Stimulated activated CD8-positive, alpha-beta memory T cell treated with anti-CD3 and anti-CD28 coated beads, Interleukin-7, amount 100 ng/mL, for 48 hours (primary cell): Measurements from ENCODE around the gene ANGPTL1.

Experiments used
- DNase-seq, 2 donors: peaks; one replicate each; pipeline ENCODE4 v3.0.0-alpha.2; 2020; ENCODE audit warnings: low read depth in 1 of 2; ENCODE audit errors: extremely low read depth in 1 of 2

ANGPTL1 gene, protein sequence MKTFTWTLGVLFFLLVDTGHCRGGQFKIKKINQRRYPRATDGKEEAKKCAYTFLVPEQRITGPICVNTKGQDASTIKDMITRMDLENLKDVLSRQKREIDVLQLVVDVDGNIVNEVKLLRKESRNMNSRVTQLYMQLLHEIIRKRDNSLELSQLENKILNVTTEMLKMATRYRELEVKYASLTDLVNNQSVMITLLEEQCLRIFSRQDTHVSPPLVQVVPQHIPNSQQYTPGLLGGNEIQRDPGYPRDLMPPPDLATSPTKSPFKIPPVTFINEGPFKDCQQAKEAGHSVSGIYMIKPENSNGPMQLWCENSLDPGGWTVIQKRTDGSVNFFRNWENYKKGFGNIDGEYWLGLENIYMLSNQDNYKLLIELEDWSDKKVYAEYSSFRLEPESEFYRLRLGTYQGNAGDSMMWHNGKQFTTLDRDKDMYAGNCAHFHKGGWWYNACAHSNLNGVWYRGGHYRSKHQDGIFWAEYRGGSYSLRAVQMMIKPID

DNA sequence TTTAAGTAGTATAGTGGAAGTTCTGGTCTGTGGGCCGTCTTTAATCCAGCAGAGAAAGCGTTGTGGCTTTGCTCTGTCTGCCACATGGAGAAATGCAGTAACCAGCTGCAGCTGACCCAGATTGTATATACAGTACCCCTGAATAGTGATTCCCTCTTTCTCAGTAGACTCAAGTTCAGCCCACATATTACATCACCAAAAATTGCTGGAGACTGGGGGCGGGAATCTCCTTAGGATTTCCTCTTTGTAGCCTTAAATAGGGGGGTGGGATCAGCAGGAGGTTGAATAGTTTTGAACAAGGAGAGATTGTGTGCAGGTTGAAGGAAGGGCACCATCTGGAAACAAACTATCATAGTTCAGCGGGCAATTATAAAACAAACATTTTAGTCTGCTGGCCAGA, at the start of gene ANGPTL1:
ANGPTL1 (minus strand) TSS at position 134 of the 400 bp plus-strand sequence. CDS start 5,301 bp downstream, outside the sequence.
- DNase-seq: no peak

- DNase-seq: no peak
Observed at GRCh38 chr1:178919581-178919980, 48.7 kb upstream of the ANGPTL1 start.

DNA sequence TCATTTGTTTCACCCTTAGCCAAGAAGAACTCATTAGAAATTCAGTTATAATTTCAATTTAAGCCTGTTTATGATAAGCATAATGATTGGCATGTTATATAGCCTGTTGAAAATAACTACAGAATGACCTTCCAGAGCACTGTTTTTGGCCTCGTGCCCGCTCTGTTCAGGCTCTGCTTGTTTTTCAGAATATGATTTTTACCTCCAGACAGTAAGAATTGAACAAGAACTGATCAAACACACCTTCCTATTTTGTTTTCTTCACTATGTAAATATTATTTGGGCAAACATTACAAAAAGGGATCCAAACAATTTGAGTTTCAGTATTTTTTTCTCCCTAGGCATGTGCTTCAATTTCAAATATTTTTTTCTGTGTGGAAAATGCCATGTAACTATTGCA, 48.1 kb upstream of the ANGPTL1 start:
- no peak for DNase-seq

DNA sequence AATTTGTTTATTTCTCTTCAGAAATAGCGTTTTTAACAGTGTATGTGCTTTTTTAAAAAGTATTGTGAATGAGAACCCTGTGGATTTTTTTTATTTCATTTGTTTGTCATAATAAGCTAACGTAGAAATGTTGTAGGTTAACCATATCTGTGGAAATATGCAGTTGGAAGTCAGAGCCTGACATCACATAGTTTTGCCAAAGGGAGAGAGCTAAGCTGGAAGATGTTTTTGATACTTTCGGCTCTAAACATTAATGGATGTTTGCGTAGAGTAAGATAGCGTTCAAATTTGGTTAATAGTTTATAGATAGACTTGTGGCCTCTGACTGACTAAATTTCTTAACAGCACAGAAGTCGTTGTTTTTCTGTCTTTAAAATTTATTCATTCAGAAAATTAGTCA, 47.4 kb upstream of the ANGPTL1 start:
- no peak for DNase-seq

GRCh38 chr1:178916448-178917174, 45.7 kb upstream of the ANGPTL1 start:
- DNase-seq: no peak

GRCh38 chr1:178912597-178912996, 41.7 kb upstream of the ANGPTL1 start:
- no peak for DNase-seq

DNA sequence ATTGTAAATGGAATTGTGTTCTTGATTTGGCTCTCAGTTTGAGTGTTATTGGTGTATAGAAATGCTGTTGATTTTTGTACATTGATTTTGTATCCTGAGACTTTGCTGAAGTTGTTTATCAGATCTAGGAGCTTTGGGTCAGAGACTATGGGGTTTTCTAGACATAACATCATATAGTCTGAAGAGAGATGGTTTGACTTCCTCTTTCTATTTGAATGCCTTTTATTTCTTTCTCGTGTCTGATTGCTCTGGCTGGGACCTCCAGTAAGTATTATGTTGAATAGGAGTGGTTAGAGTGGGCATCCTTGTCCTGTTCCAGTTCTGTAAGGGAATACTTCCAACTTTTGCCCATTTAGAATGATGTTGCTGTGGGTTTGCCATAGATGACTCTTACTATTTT, 39.1 kb upstream of the ANGPTL1 start:
- DNase-seq: no peak

DNA sequence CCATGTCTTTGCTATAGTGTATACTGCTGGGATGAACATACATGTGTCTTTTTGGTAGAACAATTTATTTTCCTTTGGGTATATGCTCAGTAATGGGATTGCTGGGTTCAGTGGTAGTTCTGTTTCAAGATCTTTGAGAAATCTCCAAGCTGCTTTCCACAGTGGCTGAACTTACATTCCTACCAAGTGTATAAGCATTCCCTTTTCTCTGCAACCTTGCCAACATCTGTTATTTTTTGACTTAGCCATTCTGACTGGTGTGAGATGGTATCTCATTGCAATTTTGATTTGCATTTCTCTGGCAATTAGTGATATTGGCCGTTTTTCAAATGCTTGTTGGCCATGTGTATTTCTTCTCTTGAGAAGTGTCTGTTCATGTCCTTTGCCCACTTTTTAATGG, 37.5 kb upstream of the ANGPTL1 start:
- DNase-seq: no peak

GRCh38 chr1:178901482-178902125, 30.7 kb upstream of the ANGPTL1 start:
- no peak for DNase-seq

GRCh38 chr1:178899402-178899801, 28.5 kb upstream of the ANGPTL1 start:
- DNase-seq: no peak

DNA sequence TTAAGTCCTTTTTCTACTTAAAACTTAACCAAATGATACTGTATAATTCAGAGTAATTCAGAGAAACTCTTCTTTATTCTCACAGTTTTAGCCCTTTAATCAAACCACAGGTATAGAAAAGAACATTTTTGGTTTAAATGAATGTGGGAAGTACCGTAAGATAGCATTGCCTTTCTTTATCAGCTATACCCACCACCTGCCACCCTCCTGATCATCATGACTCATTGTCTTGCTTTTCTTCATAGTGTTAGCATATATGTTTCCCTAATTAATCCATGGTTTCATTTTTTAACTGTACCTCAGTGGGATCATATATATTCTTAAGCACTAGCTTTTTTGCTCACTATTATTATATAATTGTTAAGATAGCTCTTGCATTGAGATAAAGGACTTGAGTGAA, 27.5 kb upstream of the ANGPTL1 start:
- DNase-seq: no peak

DNA sequence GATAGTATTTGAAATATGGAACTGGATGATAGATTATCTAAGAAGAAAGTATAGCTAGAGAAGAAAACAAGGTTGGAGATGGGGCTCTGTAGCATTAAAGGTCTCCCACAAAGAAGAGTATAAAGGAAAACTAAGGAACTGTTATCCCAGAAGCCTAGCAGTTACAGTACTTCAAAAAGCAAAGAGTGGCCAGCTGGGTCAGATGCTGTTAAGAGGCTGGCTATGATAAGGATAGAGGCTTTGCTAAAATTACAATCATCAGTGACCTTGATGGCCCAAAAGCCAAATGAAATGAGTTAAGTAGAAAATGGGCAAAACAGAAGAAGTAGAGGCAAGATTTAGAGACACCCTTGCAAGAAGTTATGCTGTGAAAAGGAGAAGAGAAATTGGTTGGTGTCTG, 25.1 kb upstream of the ANGPTL1 start:
- DNase-seq: no peak

DNA sequence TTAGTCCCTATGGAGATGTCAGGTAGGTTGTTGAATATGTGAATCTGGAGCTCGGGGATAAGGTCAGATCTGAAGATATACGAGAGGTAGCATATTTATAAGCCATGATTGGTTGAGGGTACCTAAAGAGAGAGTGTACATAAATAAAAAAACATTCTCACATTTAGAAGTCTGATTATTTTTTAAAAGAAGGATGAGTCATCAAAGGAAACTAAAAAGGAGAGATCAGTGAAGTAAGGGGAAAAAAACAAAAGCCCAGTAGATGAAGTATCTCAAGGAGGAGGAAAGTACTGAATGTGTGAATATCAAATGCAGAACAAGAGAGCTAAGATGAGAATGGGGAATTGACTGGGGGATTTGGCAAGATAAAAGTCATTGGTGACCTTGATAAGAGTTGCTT, 15.7 kb upstream of the ANGPTL1 start:
- DNase-seq: no peak

GRCh38 chr1:178885869-178886268, 15.0 kb upstream of the ANGPTL1 start:
- DNase-seq: no peak

GRCh38 chr1:178881950-178882349, 11.1 kb upstream of the ANGPTL1 start:
- DNase-seq: no peak

GRCh38 chr1:178877896-178878295, 7.0 kb upstream of the ANGPTL1 start:
- DNase-seq: no peak

- no peak for DNase-seq
Observed at GRCh38 chr1:178875936-178876335, 5.1 kb upstream of the ANGPTL1 start.

DNA sequence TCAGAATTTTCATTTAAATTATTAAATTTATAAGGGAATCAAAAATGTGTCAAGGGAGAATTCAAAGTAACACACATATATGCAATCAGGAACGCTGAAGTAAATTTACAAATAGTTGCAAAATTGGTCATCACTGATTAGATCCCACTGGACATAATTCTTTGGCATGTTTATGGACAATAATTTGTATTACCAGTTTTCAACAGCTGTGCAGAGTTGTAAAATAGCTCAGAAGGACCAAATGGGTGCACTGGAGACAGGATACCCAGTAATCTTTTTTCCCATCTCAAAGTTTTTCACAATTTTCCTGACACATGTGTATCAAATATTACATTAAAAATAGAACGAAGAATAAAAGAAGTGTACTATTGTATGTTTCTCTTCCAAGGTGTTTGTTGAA, 4.1 kb upstream of the ANGPTL1 start:
- DNase-seq: no peak

DNA sequence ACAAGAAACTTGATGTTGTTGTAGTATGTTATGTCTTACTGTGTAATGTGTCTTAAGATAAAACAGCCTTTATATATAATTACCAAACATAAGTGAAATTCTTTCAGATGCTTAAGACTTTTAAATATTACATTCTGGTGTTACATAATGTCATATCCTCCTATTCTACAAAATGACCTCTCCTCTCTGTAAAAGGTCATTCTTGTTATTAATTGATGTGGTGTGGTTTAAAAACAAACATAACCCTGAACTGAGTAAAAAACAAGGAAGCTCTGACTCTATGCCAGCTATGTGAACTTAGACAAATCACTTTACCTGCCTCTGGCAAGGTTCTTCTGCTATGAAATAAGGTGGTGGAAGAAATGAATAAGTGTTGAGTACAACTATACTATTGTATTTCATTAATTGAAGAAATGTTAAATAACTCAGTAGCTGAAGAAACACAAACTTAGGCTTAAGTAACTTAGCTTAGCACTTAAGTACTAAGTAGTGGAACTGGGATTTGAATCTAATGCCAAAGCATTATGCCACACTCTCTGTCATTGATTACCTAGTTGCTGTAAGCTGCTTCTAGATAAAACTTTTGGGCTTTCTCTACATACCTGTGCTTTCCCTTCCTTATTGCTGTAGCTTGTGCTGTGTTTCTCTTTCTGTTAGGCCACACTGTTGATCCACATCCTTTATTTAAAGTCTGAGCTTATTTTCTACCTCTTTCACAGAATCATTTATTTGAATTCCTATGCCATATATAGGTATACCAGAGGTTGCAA, 859 bp upstream of the ANGPTL1 start:
- DNase-seq: no peak

DNA sequence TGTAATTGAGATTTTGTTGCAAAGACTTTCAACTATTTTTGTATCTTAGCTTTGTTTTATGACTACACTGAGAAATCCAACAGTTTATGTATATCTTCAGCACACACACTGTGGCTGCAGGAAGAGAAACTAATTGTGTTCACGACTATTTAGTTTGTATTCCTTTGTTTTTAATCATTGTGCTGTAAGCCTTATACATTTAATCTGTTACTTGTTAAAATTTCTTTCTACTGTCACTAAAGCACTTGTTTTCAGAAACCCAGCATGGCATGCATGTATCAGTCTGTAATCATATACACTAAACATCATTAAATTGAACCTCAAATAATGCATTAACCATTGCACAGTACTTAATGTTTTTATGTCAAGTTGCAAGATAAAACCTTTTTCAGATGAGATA, 656 bp downstream of the ANGPTL1 start:
- DNase-seq: no peak

DNA sequence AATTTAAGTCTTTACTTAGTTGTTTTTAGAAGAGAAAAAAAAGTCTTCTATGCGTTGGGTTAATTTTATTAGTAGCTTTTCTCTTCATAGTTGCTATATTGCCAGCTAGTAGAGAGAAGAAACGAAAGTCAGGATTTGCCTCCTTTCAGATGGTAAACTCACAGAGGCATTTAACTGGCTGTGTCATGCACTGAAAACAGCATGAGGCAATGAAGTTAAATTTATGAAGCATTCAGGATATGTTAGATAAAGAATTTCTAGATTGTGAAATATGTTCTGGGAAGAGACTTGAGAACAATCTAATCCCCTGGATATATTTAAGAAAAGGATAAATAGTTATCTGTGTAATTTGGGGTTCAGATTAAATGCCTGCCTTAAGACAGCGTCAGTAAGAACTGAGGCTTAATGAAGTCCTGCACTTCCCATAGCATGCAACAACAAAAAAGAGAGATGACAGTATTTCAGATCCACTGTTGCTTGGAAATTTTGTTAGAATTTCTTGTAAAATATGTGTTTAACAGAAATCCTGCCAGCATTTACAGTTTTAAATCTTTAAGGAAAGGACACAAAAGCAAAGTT, 1.7 kb downstream of the ANGPTL1 start:
- DNase-seq: no peak
